Neural cell (in vitro differentiated cells): ENCODE measurements around the gene GNA12. TPM values are rescaled to one million over a fixed set of nuclear protein-coding genes. Genes with fewer than 3 reads are reported as not detected.
"Not testable (repeated sequence)": the region's sequence is repeated elsewhere in the genome, so short reads cannot be mapped to it uniquely, and the experiment has no call there.

Source experiments
- H2AFZ ChIP-seq: fragments of 200-600, 300-800 bp; sonication (generic), shearing (Covaris generic); 2 replicates; pipeline ENCODE4 v1.6.0; 2014; ENCODE audit warnings: low read depth, mild to moderate bottlenecking, antibody characterized with exemption, low read length, moderate library complexity
- H3F3A ChIP-seq: fragments of 200-600 bp; shearing (Covaris generic); 2 replicates; pipeline ENCODE4 v1.6.1; 2016; ENCODE audit warnings: mild to moderate bottlenecking, moderate library complexity, mixed read lengths, antibody characterized with exemption, low read length; ENCODE audit not compliant: insufficient read depth, poor library complexity, severe bottlenecking
- H3K27ac ChIP-seq: fragments of 200-600, 300-800 bp; sonication (generic), shearing (Covaris generic); 2 replicates; pipeline ENCODE4 v1.5.1; 2014; ENCODE audit warnings: mild to moderate bottlenecking, low read length, moderate library complexity
- H3K27me3 ChIP-seq: fragments of 300-800, 200-600 bp; sonication (generic), shearing (Covaris generic); 2 replicates; pipeline ENCODE4 v1.6.0; 2014; ENCODE audit warnings: mild to moderate bottlenecking, low read depth, low read length, moderate library complexity; ENCODE audit not compliant: insufficient read depth
- H3K36me3 ChIP-seq: fragments of 300-800, 200-600 bp; sonication (generic), shearing (Covaris generic); 2 replicates; pipeline ENCODE4 v1.5.1; 2014; ENCODE audit warnings: mild to moderate bottlenecking, antibody characterized with exemption, low read length, moderate library complexity; ENCODE audit not compliant: insufficient read depth
- H3K4me2 ChIP-seq: fragments of 300-800, 200-600 bp; sonication (generic), shearing (Covaris generic); 2 replicates; pipeline ENCODE4 v1.6.0; 2014; ENCODE audit warnings: mild to moderate bottlenecking, low read length
- H3K4me3 ChIP-seq: fragments of 300-800, 200-600 bp; sonication (generic), shearing (Covaris generic); 2 replicates; pipeline ENCODE4 v1.5.1; 2014; ENCODE audit warnings: mild to moderate bottlenecking, low read length, moderate library complexity
- H3K79me2 ChIP-seq: fragments of 200-600 bp; shearing (Covaris generic); replicated peaks from 2 replicates; pipeline ENCODE4 v1.6.0; 2014; ENCODE audit warnings: mild to moderate bottlenecking, low read length, moderate library complexity; ENCODE audit not compliant: insufficient read depth
- H3K9ac ChIP-seq: fragments of 300-800, 200-600 bp; sonication (generic), shearing (Covaris generic); 2 replicates; pipeline ENCODE4 v1.6.1; 2016; ENCODE audit warnings: mild to moderate bottlenecking, low read length, mixed read lengths
- H3K9me2 ChIP-seq: fragments of 200-600 bp; shearing (Covaris generic); 2 replicates; pipeline ENCODE4 v1.6.1; 2016; ENCODE audit warnings: mild to moderate bottlenecking, low read length, mixed read lengths; ENCODE audit not compliant: insufficient read depth
- H3K9me3 ChIP-seq: fragments of 200-600, 300-800 bp; sonication (generic), shearing (Covaris generic); 2 replicates; pipeline ENCODE4 v1.6.1; 2016; ENCODE audit warnings: mild to moderate bottlenecking, mixed run types, low read length, moderate library complexity, mixed read lengths
- H4K20me1 ChIP-seq: fragments of 200-600 bp; shearing (Covaris generic); 2 replicates; pipeline ENCODE4 v1.6.1; 2016; ENCODE audit warnings: mild to moderate bottlenecking, mixed run types; ENCODE audit not compliant: insufficient read depth
- CTCF ChIP-seq: fragments of 450-650 bp; IDR thresholded peaks from 2 replicates; pipeline ENCODE4 v1.5.1; 2014; ENCODE audit warnings: antibody characterized with exemption, mild to moderate bottlenecking, moderate library complexity; ENCODE audit not compliant: poor library complexity, severe bottlenecking
- EP300 ChIP-seq: fragments of 450-650 bp; conservative IDR thresholded peaks from 2 replicates; pipeline ENCODE4 v1.6.1; 2014; ENCODE audit warnings: antibody characterized with exemption, mild to moderate bottlenecking, moderate library complexity; ENCODE audit not compliant: poor library complexity, severe bottlenecking
- EZH2 ChIP-seq: fragments of 200-600, 300-800 bp; shearing (Covaris generic), sonication (generic); IDR thresholded peaks from 2 replicates; pipeline ENCODE4 v1.6.1; 2014; ENCODE audit warnings: antibody characterized with exemption, low read length, borderline replicate concordance, mild to moderate bottlenecking; ENCODE audit not compliant: insufficient read depth, poor library complexity, severe bottlenecking
- MXI1 ChIP-seq: fragments of 450-650 bp; conservative IDR thresholded peaks from 2 replicates; pipeline ENCODE4 v1.6.1; 2014; ENCODE audit warnings: antibody characterized with exemption, mild to moderate bottlenecking; ENCODE audit not compliant: poor library complexity, severe bottlenecking
- POLR2AphosphoS5 ChIP-seq: IDR thresholded peaks from 2 replicates; pipeline ENCODE4 v1.6.1; 2012
- RAD21 ChIP-seq: fragments of 450-650 bp; conservative IDR thresholded peaks from 2 replicates; pipeline ENCODE4 v1.6.1; 2014; ENCODE audit warnings: antibody characterized with exemption, mild to moderate bottlenecking, moderate library complexity
- REST ChIP-seq: IDR thresholded peaks from 2 replicates; pipeline ENCODE4 v1.6.1; 2012; ENCODE audit warnings: borderline replicate concordance
- SMC3 ChIP-seq: fragments of 450-650 bp; conservative IDR thresholded peaks from 2 replicates; pipeline ENCODE4 v1.6.1; 2014; ENCODE audit warnings: antibody characterized with exemption, mild to moderate bottlenecking, moderate library complexity; ENCODE audit not compliant: poor library complexity
- TAF1 ChIP-seq: IDR thresholded peaks from 2 replicates; pipeline ENCODE4 v1.6.1; 2012; ENCODE audit warnings: low read depth
- polyA plus RNA-seq: library from polyadenylated mRNA; depleted of rRNA; stranded (reverse); fragments of >200 nt; gene quantifications from 2 replicates; pipeline ENCODE4 v1.2.3, GENCODE V29; 2014

The GNA12 gene
- polyA plus RNA-seq, 1 donor from 2014 or later, result 15.5 TPM

DNA sequence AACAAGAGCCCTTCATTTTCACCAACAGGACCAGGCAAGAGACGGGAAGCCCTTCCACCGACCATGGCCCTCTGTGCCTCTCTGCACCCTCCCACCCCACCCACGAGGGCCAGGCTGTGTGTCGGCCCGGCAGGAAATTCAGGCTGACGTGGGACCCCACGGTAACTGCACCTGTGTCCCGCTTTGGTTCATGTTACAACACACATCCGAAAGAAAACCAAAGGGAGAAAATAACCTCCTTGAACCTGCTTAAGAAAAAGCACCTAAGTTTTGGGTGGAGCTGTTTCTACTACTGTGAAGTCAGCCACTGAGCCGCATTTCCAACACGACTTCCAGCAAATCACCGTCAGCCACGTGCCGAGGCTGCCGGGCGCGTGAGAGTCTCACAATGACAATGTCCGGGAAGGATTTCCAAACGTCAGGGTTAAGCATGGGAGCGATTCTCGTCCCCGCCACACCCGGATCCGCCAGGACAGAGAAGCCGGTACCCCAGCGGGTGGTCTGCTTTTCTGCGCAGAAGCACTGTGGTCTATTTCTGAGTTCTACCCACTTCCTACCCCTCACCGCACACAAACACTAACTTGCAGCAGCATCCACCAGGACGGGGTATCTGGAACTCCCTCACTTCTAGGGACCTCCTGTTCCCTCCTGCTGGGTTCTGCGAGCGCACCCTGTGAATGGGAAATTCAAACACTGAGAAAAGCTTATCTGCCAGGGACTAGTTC, 119.5 kb downstream of the GNA12 start:
- Histone ChIP-seq H3K9me2 (no peaks in the 10 kb centered on the region), H4K20me1 (no peaks in the 10 kb centered on the region), H3K4me3 (no peak overlapping the region), H3K27ac (no peak overlapping the region), H3K27me3 (no peaks in the 10 kb centered on the region), H3K4me2 (no peak overlapping the region), H3K79me2 (no peaks in the 10 kb centered on the region), H2AFZ (no peak overlapping the region), H3F3A (no peaks in the 10 kb centered on the region), H3K9ac (no peak overlapping the region), H3K36me3 (peaks cover 5% of the 10 kb centered on the region), H3K9me3 (no peaks in the 10 kb centered on the region)
- no peak for TF ChIP-seq RAD21
- TF ChIP-seq SMC3, result no peak
- TF ChIP-seq POLR2AphosphoS5, result no peak
- TF ChIP-seq CTCF, result no peak
- TF ChIP-seq EZH2, result no peak
- no peak for TF ChIP-seq EP300
- TF ChIP-seq REST, result no peak
- no peak for TF ChIP-seq MXI1
- no peak for TF ChIP-seq TAF1

DNA sequence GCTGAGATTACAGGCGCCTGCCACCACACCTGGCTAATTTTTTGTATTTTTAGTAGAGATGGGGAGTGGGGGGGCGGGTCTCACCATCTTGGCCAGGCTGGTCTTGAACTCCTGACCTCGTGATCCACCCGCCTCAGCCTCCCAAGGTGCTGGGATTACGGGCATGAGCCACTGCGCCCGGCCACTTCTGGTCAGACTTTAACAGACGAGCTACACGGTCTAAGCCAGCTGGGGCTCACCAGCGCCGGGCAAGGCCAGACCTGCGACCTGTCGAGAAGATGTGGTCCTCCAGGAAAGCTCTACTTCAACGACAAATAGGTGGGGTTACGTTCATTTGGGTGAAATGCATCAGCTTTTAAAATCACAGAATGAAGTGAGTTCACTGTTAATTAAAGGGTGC, 120.1 kb downstream of the GNA12 start:
- H3K9me2 ChIP-seq, H3K79me2 ChIP-seq, H3K27ac ChIP-seq, H3K9me3 ChIP-seq, H2AFZ ChIP-seq, H3F3A ChIP-seq, H3K4me3 ChIP-seq, H3K27me3 ChIP-seq, H4K20me1 ChIP-seq, H3K36me3 ChIP-seq, H3K9ac ChIP-seq, H3K4me2 ChIP-seq: not testable (repeated sequence)
